ENCODE data around the gene OR13H1. TPM values are rescaled to one million over a fixed set of nuclear protein-coding genes. Genes with fewer than 3 reads are reported as not detected.
"Not testable (repeated sequence)": the region's sequence is repeated elsewhere in the genome, so short reads cannot be mapped to it uniquely, and the experiment has no call there.

The OR13H1 gene, protein sequence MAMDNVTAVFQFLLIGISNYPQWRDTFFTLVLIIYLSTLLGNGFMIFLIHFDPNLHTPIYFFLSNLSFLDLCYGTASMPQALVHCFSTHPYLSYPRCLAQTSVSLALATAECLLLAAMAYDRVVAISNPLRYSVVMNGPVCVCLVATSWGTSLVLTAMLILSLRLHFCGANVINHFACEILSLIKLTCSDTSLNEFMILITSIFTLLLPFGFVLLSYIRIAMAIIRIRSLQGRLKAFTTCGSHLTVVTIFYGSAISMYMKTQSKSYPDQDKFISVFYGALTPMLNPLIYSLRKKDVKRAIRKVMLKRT
- not detected for total RNA-seq
- polyA plus RNA-seq = not detected

DNA sequence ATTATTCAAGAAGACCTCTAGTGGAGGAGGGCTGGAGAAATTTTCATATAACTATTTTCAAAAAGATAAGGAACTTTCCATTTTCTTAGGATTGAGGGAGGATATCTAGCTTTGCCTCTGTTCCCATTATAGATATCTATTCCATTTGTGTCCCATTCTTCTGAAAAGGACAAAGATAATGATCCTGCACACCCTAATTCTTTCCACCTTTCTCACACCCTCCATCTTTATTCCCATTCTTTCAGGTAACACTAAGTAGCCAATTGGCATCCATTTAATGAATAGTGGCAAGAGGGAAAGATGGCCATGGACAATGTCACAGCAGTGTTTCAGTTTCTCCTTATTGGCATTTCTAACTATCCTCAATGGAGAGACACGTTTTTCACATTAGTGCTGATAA, at the start of gene OR13H1:
OR13H1 (plus strand) TSS at position 301 of the 400 bp plus-strand sequence; CDS start at position 301, 0 bp downstream.
- Histone ChIP-seq H3K4me1 (ENCODE audit: control insufficient read depth in 4 of 4, insufficient read depth in 4 of 4, low read length in 3 of 4) (no peaks in the 10 kb centered on the region), H3K9ac (ENCODE audit: low read depth in 1 of 2, low read length in 2 of 2) (no peak within 1 kb of the TSS), H3K27me3 (ENCODE audit: control insufficient read depth in 4 of 4, insufficient read depth in 4 of 4, low read length in 3 of 4) (peaks cover 0 to 5% (median 0%) of the 10 kb centered on the region in 4 donors), H3K27ac (ENCODE audit: low read depth in 1 of 2, low read length in 2 of 2) (no peak within 1 kb of the TSS), H3K9me3 (ENCODE audit: control insufficient read depth in 4 of 4, low read length in 3 of 4) (peaks cover 0 to 3% (median 0%) of the 10 kb centered on the region in 4 donors), H3K4me3 (ENCODE audit: low read depth in 1 of 3, low read length in 3 of 3) (no peak within 1 kb of the TSS), H3K36me3 (ENCODE audit: control insufficient read depth in 4 of 4, insufficient read depth in 3 of 4, low read depth in 1 of 4, low read length in 3 of 4) (no peaks in the 10 kb centered on the region)
- no peak for DNase-seq (ENCODE audit: low spot score)
- 56% methylated on average over 1 of the region's 1 CpG for WGBS
- TF ChIP-seq HNF4G (IDR thresholded peaks at IDR 0.05) (no peak), HNF4A (conservative IDR thresholded peaks at IDR 0.05) (no peak), GABPA (IDR thresholded peaks at IDR 0.05 in 1 of 2, conservative IDR thresholded peaks at IDR 0.05 in 1 of 2) (no peak), FOXA1 (IDR thresholded peaks at IDR 0.05) (no peak), RAD21 (IDR thresholded peaks at IDR 0.05) (no peak), RXRA (IDR thresholded peaks at IDR 0.05) (no peak), FOXA2 (IDR thresholded peaks at IDR 0.05) (no peak), YY1 (IDR thresholded peaks at IDR 0.05) (no peak), TAF1 (conservative IDR thresholded peaks at IDR 0.05) (no peak), JUND (IDR thresholded peaks at IDR 0.05) (no peak), EGR1 (IDR thresholded peaks at IDR 0.05; ENCODE audit: low read depth in 2 of 2) (no peak), NR2F2 (IDR thresholded peaks at IDR 0.05) (no peak), SP1 (IDR thresholded peaks at IDR 0.05) (no peak)
- TF ChIP-seq, protein P1, sequence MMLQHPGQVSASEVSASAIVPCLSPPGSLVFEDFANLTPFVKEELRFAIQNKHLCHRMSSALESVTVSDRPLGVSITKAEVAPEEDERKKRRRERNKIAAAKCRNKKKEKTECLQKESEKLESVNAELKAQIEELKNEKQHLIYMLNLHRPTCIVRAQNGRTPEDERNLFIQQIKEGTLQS (IDR thresholded peaks at IDR 0.05) = no peak
- TF ChIP-seq, protein P2, sequence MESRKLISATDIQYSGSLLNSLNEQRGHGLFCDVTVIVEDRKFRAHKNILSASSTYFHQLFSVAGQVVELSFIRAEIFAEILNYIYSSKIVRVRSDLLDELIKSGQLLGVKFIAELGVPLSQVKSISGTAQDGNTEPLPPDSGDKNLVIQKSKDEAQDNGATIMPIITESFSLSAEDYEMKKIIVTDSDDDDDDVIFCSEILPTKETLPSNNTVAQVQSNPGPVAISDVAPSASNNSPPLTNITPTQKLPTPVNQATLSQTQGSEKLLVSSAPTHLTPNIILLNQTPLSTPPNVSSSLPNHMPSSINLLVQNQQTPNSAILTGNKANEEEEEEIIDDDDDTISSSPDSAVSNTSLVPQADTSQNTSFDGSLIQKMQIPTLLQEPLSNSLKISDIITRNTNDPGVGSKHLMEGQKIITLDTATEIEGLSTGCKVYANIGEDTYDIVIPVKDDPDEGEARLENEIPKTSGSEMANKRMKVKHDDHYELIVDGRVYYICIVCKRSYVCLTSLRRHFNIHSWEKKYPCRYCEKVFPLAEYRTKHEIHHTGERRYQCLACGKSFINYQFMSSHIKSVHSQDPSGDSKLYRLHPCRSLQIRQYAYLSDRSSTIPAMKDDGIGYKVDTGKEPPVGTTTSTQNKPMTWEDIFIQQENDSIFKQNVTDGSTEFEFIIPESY (IDR thresholded peaks at IDR 0.05) = no peak
- TF ChIP-seq, protein P3, sequence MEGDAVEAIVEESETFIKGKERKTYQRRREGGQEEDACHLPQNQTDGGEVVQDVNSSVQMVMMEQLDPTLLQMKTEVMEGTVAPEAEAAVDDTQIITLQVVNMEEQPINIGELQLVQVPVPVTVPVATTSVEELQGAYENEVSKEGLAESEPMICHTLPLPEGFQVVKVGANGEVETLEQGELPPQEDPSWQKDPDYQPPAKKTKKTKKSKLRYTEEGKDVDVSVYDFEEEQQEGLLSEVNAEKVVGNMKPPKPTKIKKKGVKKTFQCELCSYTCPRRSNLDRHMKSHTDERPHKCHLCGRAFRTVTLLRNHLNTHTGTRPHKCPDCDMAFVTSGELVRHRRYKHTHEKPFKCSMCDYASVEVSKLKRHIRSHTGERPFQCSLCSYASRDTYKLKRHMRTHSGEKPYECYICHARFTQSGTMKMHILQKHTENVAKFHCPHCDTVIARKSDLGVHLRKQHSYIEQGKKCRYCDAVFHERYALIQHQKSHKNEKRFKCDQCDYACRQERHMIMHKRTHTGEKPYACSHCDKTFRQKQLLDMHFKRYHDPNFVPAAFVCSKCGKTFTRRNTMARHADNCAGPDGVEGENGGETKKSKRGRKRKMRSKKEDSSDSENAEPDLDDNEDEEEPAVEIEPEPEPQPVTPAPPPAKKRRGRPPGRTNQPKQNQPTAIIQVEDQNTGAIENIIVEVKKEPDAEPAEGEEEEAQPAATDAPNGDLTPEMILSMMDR (IDR thresholded peaks at IDR 0.05; ENCODE audit: low read depth, low read length, missing input control) = no peak
- TF ChIP-seq, protein P4, sequence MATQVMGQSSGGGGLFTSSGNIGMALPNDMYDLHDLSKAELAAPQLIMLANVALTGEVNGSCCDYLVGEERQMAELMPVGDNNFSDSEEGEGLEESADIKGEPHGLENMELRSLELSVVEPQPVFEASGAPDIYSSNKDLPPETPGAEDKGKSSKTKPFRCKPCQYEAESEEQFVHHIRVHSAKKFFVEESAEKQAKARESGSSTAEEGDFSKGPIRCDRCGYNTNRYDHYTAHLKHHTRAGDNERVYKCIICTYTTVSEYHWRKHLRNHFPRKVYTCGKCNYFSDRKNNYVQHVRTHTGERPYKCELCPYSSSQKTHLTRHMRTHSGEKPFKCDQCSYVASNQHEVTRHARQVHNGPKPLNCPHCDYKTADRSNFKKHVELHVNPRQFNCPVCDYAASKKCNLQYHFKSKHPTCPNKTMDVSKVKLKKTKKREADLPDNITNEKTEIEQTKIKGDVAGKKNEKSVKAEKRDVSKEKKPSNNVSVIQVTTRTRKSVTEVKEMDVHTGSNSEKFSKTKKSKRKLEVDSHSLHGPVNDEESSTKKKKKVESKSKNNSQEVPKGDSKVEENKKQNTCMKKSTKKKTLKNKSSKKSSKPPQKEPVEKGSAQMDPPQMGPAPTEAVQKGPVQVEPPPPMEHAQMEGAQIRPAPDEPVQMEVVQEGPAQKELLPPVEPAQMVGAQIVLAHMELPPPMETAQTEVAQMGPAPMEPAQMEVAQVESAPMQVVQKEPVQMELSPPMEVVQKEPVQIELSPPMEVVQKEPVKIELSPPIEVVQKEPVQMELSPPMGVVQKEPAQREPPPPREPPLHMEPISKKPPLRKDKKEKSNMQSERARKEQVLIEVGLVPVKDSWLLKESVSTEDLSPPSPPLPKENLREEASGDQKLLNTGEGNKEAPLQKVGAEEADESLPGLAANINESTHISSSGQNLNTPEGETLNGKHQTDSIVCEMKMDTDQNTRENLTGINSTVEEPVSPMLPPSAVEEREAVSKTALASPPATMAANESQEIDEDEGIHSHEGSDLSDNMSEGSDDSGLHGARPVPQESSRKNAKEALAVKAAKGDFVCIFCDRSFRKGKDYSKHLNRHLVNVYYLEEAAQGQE (IDR thresholded peaks at IDR 0.05) = no peak
- TF ChIP-seq, protein P5, sequence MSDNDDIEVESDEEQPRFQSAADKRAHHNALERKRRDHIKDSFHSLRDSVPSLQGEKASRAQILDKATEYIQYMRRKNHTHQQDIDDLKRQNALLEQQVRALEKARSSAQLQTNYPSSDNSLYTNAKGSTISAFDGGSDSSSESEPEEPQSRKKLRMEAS (IDR thresholded peaks at IDR 0.05) = no peak

DNA sequence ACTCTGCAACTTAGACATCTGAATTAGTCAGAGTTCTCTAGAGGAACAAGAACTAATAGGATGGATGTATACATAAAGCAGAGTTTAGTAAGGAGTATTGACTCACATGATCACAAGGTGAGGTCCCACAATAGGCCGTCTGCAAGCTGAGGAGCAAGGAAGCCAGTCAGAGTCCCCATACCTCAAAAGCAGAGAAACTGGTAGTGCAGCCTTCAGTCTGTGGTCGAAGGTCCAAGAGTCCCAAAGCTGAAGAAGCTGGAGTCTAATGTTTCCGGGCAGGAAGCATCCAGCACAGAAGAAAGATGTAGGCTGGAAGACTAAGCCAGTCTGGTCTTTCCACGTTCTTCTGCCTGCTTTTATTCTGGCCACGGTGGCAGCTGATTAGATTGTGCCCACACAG, 42.3 kb upstream of the OR13H1 start:
- not testable (repeated sequence) for H3K9me3 ChIP-seq (ENCODE audit: control insufficient read depth in 4 of 4, low read length in 3 of 4); H3K4me1 ChIP-seq (ENCODE audit: control insufficient read depth in 4 of 4, insufficient read depth in 4 of 4, low read length in 3 of 4); H3K4me3 ChIP-seq (ENCODE audit: low read depth in 1 of 3, low read length in 3 of 3); H3K27me3 ChIP-seq (ENCODE audit: control insufficient read depth in 4 of 4, insufficient read depth in 4 of 4, low read length in 3 of 4); DNase-seq (ENCODE audit: low spot score); H3K36me3 ChIP-seq (ENCODE audit: control insufficient read depth in 4 of 4, insufficient read depth in 3 of 4, low read depth in 1 of 4, low read length in 3 of 4); H3K27ac ChIP-seq (ENCODE audit: low read depth in 1 of 2, low read length in 2 of 2); H3K9ac ChIP-seq (ENCODE audit: low read depth in 1 of 2, low read length in 2 of 2)
- 81% methylated on average over 5 of the region's 5 CpGs for WGBS

Data from liver (tissue), 9 donors.